Hepatocyte (in vitro differentiated cells): ENCODE measurements around the gene ITPR2.

Source experiments
- CTCF ChIP-seq: fragments of 200-600 bp; sonication (generic); IDR thresholded peaks from 2 replicates; pipeline ENCODE4 v1.5.1; 2016; ENCODE audit warnings: antibody characterized with exemption, mild to moderate bottlenecking; ENCODE audit not compliant: poor library complexity
- EZH2 ChIP-seq: fragments of 200-600 bp; sonication (generic); IDR thresholded peaks from 2 replicates; pipeline ENCODE4 v1.6.1; 2016; ENCODE audit warnings: antibody characterized with exemption, mild to moderate bottlenecking, borderline replicate concordance
- EZH2phosphoT487 ChIP-seq: fragments of 200-600 bp; sonication (generic); IDR thresholded peaks from one replicate; pipeline ENCODE4 v1.6.1; 2018; ENCODE audit warnings: antibody characterized with exemption, mild to moderate bottlenecking, low read depth, moderate library complexity; ENCODE audit not compliant: unreplicated experiment, severe bottlenecking

- TF ChIP-seq CTCF: no peak
- TF ChIP-seq EZH2: no peak
- no peak for TF ChIP-seq EZH2phosphoT487
These were observed 71.2 kb downstream of the ITPR2 start for GRCh38 chr12:26761775-26762174.
